ENCODE results near the gene CDKN3.

GRCh38 chr14:54462048-54462447, 65.2 kb downstream of the CDKN3 start:
- no peak for TF ChIP-seq CTCF (IDR thresholded peaks at IDR 0.05)
- no peak for TF ChIP-seq POLR2A (IDR thresholded peaks at IDR 0.05)
